ENCODE measurements around the gene IL31RA.
A peak's percentile ranks its signal among the peaks of the same experiment; 100 is the strongest.
"Not testable (repeated sequence)": the region's sequence is repeated elsewhere in the genome, so short reads cannot be mapped to it uniquely, and the experiment has no call there.

Gene IL31RA

GRCh38 chr5:55850839-55851674 is at the start of gene IL31RA:
Gene IL31RA, plus strand, starts transcription at chr5:55851357. Its CDS starts 214 bp downstream, at chr5:55851571.
- peak; percentile 87 for DNase-seq (ENCODE audit: low read depth)

GRCh38 chr5:55808814-55809213 is 42.3 kb upstream of the IL31RA start:
- not testable (repeated sequence) for DNase-seq (ENCODE audit: low read depth)

- not testable (repeated sequence) for DNase-seq (ENCODE audit: low read depth)
These were observed 35.2 kb upstream of the IL31RA start for GRCh38 chr5:55815939-55816338.

GRCh38 chr5:55816342-55816741 is 34.8 kb upstream of the IL31RA start:
- peak; percentile 84 for DNase-seq (ENCODE audit: low read depth)

- no peak for DNase-seq (ENCODE audit: low read depth)
These were observed 34.1 kb upstream of the IL31RA start for GRCh38 chr5:55817030-55817429.

GRCh38 chr5:55820488-55820887 is 30.7 kb upstream of the IL31RA start:
- DNase-seq (ENCODE audit: low read depth), result no peak

- peak; percentile 3 for DNase-seq (ENCODE audit: low read depth)
These were observed 29.2 kb upstream of the IL31RA start for GRCh38 chr5:55821731-55822512.

GRCh38 chr5:55823151-55823796 is 27.9 kb upstream of the IL31RA start:
- DNase-seq (ENCODE audit: low read depth), result no peak

GRCh38 chr5:55829956-55830355 is 21.2 kb upstream of the IL31RA start:
- DNase-seq (ENCODE audit: low read depth), result no peak

- DNase-seq (ENCODE audit: low read depth), result no peak
These were observed 18.7 kb upstream of the IL31RA start for GRCh38 chr5:55832446-55832845.

GRCh38 chr5:55836191-55836590 is 15.0 kb upstream of the IL31RA start:
- DNase-seq (ENCODE audit: low read depth), result no peak

GRCh38 chr5:55841976-55842375 is 9.2 kb upstream of the IL31RA start:
- DNase-seq (ENCODE audit: low read depth), result no peak

GRCh38 chr5:55847837-55848236 is 3.3 kb upstream of the IL31RA start:
- DNase-seq (ENCODE audit: low read depth), result peak; percentile 24

GRCh38 chr5:55848783-55849182 is 2.4 kb upstream of the IL31RA start:
- DNase-seq (ENCODE audit: low read depth), result no peak

GRCh38 chr5:55851675-55851979 is 470 bp downstream of the IL31RA start:
- DNase-seq (ENCODE audit: low read depth), result no peak

GRCh38 chr5:55852503-55852902 is 1.3 kb downstream of the IL31RA start:
- DNase-seq (ENCODE audit: low read depth), result no peak

GRCh38 chr5:55853041-55853670 is 2.0 kb downstream of the IL31RA start:
- no peak for DNase-seq (ENCODE audit: low read depth)

GRCh38 chr5:55853818-55854217 is 2.7 kb downstream of the IL31RA start:
- DNase-seq (ENCODE audit: low read depth), result peak; percentile 75

GRCh38 chr5:55855509-55855908 is 4.4 kb downstream of the IL31RA start:
- peak; percentile 24 for DNase-seq (ENCODE audit: low read depth)

- DNase-seq (ENCODE audit: low read depth), result no peak
These were observed 5.5 kb downstream of the IL31RA start for GRCh38 chr5:55856516-55857246.

GRCh38 chr5:55857247-55857640 is 6.1 kb downstream of the IL31RA start:
- no peak for DNase-seq (ENCODE audit: low read depth)

- no peak for DNase-seq (ENCODE audit: low read depth)
These were observed 6.9 kb downstream of the IL31RA start for GRCh38 chr5:55858104-55858503.
